GM19035 (cell line): ENCODE measurements around the gene ZBTB11.
"Not testable (repeated sequence)": the region's sequence is repeated elsewhere in the genome, so short reads cannot be mapped to it uniquely, and the experiment has no call there.

Source experiments
- ATAC-seq: cut with Tn5 transposase; IDR thresholded peaks from one replicate; pipeline ENCODE4 v1.9.1; 2021; ENCODE audit not compliant: unreplicated experiment

Gene ZBTB11

GRCh38 chr3:101619734-101620133, 57.2 kb downstream of the ZBTB11 start:
- ATAC-seq: no peak

GRCh38 chr3:101618726-101619125, 58.2 kb downstream of the ZBTB11 start:
- ATAC-seq: no peak

- no peak for ATAC-seq
Observed at GRCh38 chr3:101617478-101617877, 59.5 kb downstream of the ZBTB11 start.

GRCh38 chr3:101615525-101615924, 61.4 kb downstream of the ZBTB11 start:
- no peak for ATAC-seq

GRCh38 chr3:101613014-101613413, 63.9 kb downstream of the ZBTB11 start:
- not testable (repeated sequence) for ATAC-seq

- peak; percentile 58 for ATAC-seq
Observed at GRCh38 chr3:101611023-101611422, 65.9 kb downstream of the ZBTB11 start.

GRCh38 chr3:101605398-101605797, 71.5 kb downstream of the ZBTB11 start:
- ATAC-seq: not testable (repeated sequence)

GRCh38 chr3:101603184-101603583, 73.7 kb downstream of the ZBTB11 start:
- ATAC-seq: no peak

GRCh38 chr3:101602731-101603130, 74.2 kb downstream of the ZBTB11 start:
- ATAC-seq: no peak
